ENCODE data around the gene ALK. TPM values are rescaled to one million over a fixed set of nuclear protein-coding genes. Genes with fewer than 3 reads are reported as not detected.

Gene ALK
- total RNA-seq, 6 donors from 2014 or later = 0.17 to 2.1 (median 0.35) TPM

DNA sequence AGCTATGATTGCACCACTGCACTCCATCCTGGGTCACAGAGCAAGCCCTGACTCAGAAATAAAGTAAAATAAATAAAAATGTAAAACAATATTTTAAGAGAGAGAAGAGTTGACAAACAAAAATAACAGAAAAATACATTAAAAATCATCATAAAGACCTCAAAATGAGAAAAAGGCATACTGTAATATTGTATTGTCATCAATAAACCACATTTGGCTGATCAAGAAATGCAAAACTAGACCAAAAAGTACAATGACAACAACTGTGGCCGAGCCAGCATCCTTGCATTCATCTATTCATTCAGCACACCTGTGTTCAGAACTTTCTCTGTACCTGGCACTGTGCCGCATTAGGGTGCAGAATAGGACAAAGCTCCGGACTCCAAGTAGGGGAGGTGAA lies 121.8 kb downstream of the ALK start:
- no peak overlapping the region for H3K4me3 ChIP-seq

DNA sequence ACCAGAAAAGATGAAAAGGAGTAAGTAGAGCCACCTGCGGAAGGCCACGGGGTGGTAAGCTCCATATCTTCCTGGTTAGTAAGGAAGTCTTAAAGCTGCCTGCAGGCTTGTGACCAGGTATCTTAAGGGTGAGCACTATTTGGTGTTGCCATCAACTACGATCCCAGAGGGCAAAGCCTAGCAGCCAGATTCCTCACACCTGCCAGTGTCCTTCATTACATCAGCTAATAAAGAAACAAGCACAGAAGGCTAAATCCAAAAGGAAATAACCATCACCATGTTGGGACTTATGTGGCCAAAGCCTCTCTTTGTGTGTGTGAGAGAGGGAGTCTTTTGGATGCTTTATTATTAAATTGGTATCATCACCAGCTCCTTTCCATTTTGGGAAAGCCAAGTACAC lies 123.5 kb downstream of the ALK start:
- no peaks in the 10 kb centered on the region for H3K9me3 ChIP-seq
- DNase-seq (no peak), ATAC-seq (ENCODE audit: low FRiP score in 2 of 2) (no peak)
- no peaks in the 10 kb centered on the region for H3K27me3 ChIP-seq
- H3K27ac ChIP-seq = no peak overlapping the region
- no peak overlapping the region for H3K4me3 ChIP-seq
- no peaks in the 10 kb centered on the region for H3K36me3 ChIP-seq
- 55 to 80% methylated on average over 2 to 3 of the region's 3 CpGs for WGBS, 2 donors
- TF ChIP-seq POLR2A (IDR thresholded peaks at IDR 0.05) (no peak), CTCF (IDR thresholded peaks at IDR 0.05) (no peak), EP300 (IDR thresholded peaks at IDR 0.05) (no peak), POLR2AphosphoS5 (IDR thresholded peaks at IDR 0.05) (no peak)
- no peaks in the 10 kb centered on the region for H3K4me1 ChIP-seq

More for the DNA sequence above, 121.8 kb downstream of the ALK start:
- H3K36me3 ChIP-seq = no peaks in the 10 kb centered on the region
- ATAC-seq (ENCODE audit: low FRiP score in 2 of 2) = no peak
- H3K9me3 ChIP-seq = no peaks in the 10 kb centered on the region
- no peak for DNase-seq
- no peak overlapping the region for H3K27ac ChIP-seq
- no peaks in the 10 kb centered on the region for H3K4me1 ChIP-seq
- no peak for TF ChIP-seq EP300 (IDR thresholded peaks at IDR 0.05)
- TF ChIP-seq CTCF (IDR thresholded peaks at IDR 0.05) = no peak
- no peak for TF ChIP-seq POLR2AphosphoS5 (IDR thresholded peaks at IDR 0.05)
- no peak for TF ChIP-seq POLR2A (IDR thresholded peaks at IDR 0.05)
- 84 to 87% methylated on average over 3 of the region's 3 CpGs for WGBS, 2 donors
- H3K27me3 ChIP-seq = no peaks in the 10 kb centered on the region

DNA sequence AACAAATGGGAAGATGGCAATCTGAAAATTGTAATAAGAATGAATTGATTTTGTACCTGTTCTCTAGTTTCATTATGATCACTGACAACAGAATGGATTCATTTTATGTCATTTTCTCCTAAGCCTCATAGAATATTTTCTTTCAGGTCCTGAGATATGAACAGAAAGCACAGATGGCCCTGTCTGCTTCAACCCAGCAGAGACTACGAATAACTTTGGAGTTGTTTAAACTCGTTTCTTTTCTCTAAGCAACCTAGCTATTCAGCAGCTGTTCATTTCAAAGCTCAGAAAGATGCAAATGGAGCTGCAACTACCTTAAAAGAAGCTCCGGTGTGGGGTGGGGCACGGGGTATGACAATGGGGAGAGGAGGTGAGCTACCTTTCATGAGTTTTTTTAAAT lies 124.9 kb downstream of the ALK start:
- H3K4me3 ChIP-seq = no peak overlapping the region
- WGBS, 2 donors = 73 to 74% methylated on average over 4 of the region's 4 CpGs
- TF ChIP-seq CTCF (IDR thresholded peaks at IDR 0.05) = no peak
- no peak for TF ChIP-seq POLR2AphosphoS5 (IDR thresholded peaks at IDR 0.05)
- no peak for TF ChIP-seq POLR2A (IDR thresholded peaks at IDR 0.05)
- TF ChIP-seq EP300 (IDR thresholded peaks at IDR 0.05) = no peak
- H3K36me3 ChIP-seq = no peaks in the 10 kb centered on the region
- DNase-seq = no peak
- H3K4me1 ChIP-seq = no peaks in the 10 kb centered on the region
- no peaks in the 10 kb centered on the region for H3K27me3 ChIP-seq
- no peak for ATAC-seq (ENCODE audit: low FRiP score in 2 of 2)
- no peaks in the 10 kb centered on the region for H3K9me3 ChIP-seq
- H3K27ac ChIP-seq = no peak overlapping the region

DNA sequence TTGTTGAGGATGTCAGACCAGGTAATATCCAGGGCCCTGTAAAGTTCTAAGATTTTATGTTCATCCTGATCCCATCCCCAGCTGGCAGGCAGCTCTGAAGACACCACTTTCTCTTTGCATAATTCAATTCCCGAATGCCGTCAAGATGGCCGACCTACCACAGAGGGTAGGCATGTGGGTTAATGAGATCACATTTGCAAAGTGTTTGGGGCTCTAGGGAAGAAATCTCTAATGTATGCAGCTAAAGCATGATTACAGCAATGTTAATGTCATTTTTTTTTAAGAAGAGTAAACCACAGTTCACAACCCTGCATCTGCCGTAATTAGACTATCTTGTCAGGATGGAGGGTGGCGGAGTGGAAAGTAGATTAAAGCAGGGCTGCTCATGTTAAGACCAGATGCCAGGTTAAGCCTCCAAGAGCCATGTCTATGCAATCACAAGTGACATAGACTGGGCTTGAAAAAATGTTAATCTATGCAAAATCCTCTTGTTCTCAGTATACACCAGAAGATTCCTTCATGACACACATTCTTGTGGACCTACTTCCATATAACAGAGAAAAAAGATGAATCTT lies 131.4 kb downstream of the ALK start:
- H3K36me3 ChIP-seq = no peaks in the 10 kb centered on the region
- no peak overlapping the region for H3K4me3 ChIP-seq
- no peak for DNase-seq
- WGBS, 2 donors = 92 to 94% methylated on average over 5 of the region's 5 CpGs
- H3K4me1 ChIP-seq = no peaks in the 10 kb centered on the region
- H3K9me3 ChIP-seq = no peaks in the 10 kb centered on the region
- no peak for TF ChIP-seq POLR2A (IDR thresholded peaks at IDR 0.05)
- TF ChIP-seq POLR2AphosphoS5 (IDR thresholded peaks at IDR 0.05) = no peak
- no peak for TF ChIP-seq CTCF (IDR thresholded peaks at IDR 0.05)
- no peak for TF ChIP-seq EP300 (IDR thresholded peaks at IDR 0.05)
- no peak for ATAC-seq (ENCODE audit: low FRiP score in 2 of 2)
- no peaks in the 10 kb centered on the region for H3K27me3 ChIP-seq
- H3K27ac ChIP-seq = no peak overlapping the region
